Smooth muscle cell (in vitro differentiated cells): ENCODE data around the gene EPAS1. TPM values are rescaled to one million over a fixed set of nuclear protein-coding genes. Genes with fewer than 3 reads are reported as not detected.

Experiments used
- DNase-seq: peaks from one replicate; lab custom pipeline; 2025; ENCODE audit not compliant: unreplicated experiment; lab: John Stamatoyannopoulos, UW
- H2AFZ ChIP-seq: fragments of 200-600 bp; sonication (generic); 2 replicates; pipeline ENCODE4 v1.6.0; 2016; ENCODE audit warnings: antibody characterized with exemption, low read depth, mild to moderate bottlenecking
- H3F3A ChIP-seq: fragments of 200-600 bp; sonication (generic); 2 replicates; pipeline ENCODE4 v1.6.0; 2017; ENCODE audit warnings: antibody characterized with exemption, low read depth
- H3K27ac ChIP-seq: fragments of 200-600 bp; sonication (generic); 2 replicates; pipeline ENCODE4 v1.5.1; 2016; ENCODE audit warnings: low read depth, mild to moderate bottlenecking
- H3K27me3 ChIP-seq: fragments of 200-600 bp; sonication (generic); 2 replicates; pipeline ENCODE4 v1.6.1; 2016; ENCODE audit warnings: low read depth, mild to moderate bottlenecking
- H3K36me3 ChIP-seq: fragments of 200-600 bp; sonication (generic); 2 replicates; pipeline ENCODE4 v1.5.1; 2016; ENCODE audit warnings: low read depth
- H3K4me1 ChIP-seq: fragments of 200-600 bp; sonication (generic); 2 replicates; pipeline ENCODE4 v1.5.1; 2016; ENCODE audit warnings: low read depth
- H3K4me2 ChIP-seq: fragments of 200-600 bp; sonication (generic); 2 replicates; pipeline ENCODE4 v1.6.0; 2016; ENCODE audit warnings: mild to moderate bottlenecking
- H3K4me3 ChIP-seq: fragments of 200-600 bp; sonication (generic); 2 replicates; pipeline ENCODE4 v1.5.1; 2016; ENCODE audit warnings: mild to moderate bottlenecking
- H3K79me2 ChIP-seq: fragments of 200-600 bp; sonication (generic); 2 replicates; pipeline ENCODE4 v1.6.0; 2016; ENCODE audit warnings: low read depth, mild to moderate bottlenecking
- H3K9ac ChIP-seq: fragments of 200-600 bp; sonication (generic); 2 replicates; pipeline ENCODE4 v1.6.0; 2016; ENCODE audit warnings: low read depth
- H3K9me3 ChIP-seq: fragments of 200-600 bp; sonication (generic); replicated peaks from 2 replicates; pipeline ENCODE4 v1.5.1; 2016; ENCODE audit warnings: low read depth
- H4K20me1 ChIP-seq: fragments of 200-600 bp; sonication (generic); 2 replicates; pipeline ENCODE4 v1.6.0; 2016; ENCODE audit warnings: low read depth
- WGBS: methylation state at CpG from one replicate; pipeline ENCODE4 v1.1.7; 2016; ENCODE audit warnings: low lambda C conversion rate; 5-methylcytosine and 5-hydroxymethylcytosine counted together
- polyA plus RNA-seq: library from polyadenylated mRNA; unstranded; fragments of >200 nt; fragmentation: Nextera tagmentation; extraction: Ambion mirVana; gene quantifications from 2 replicates; pipeline ENCODE4 v1.2.1, GENCODE V29; 2016
- total RNA-seq: library from RNA; depleted of rRNA; stranded (reverse); fragments of >200 nt; gene quantifications from 2 replicates; pipeline ENCODE4 v1.2.3, GENCODE V29; 2014
- TF ChIP-seq, protein P1 (sequence below): fragments of 200-600 bp; sonication (generic); IDR thresholded peaks from 2 replicates; pipeline ENCODE4 v1.5.1; 2017; ENCODE audit warnings: borderline replicate concordance, mild to moderate bottlenecking, antibody characterized with exemption; ENCODE audit not compliant: insufficient read depth, poor library complexity, severe bottlenecking

EPAS1 gene
- total and polyA plus RNA-seq, 2 experiments from 2014 or later = 31.7 to 91.6 TPM

DNA sequence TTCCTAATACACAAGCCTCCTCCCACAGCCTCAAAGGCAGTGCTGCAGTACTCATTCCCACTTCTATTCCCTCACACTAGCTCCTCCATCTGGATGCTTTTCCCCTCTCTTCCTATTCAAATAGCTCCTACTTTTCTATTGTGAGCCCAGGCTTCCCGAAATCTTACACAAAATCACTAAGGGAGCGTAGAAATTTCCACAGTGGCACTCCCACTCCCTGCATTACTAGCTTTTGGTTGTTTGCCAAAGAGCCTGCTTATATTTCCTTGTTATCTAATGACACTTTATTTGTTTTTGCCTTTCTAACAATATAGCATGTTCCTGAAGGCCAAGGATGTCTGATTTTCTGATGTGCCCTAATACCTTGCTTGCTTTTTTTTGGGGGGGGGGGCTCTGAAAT lies 10.9 kb downstream of the EPAS1 start:
- no peak for DNase-seq
- Histone ChIP-seq H3K79me2 (peaks cover 100% of the 10 kb centered on the region), H3F3A (peaks cover 18% of the 10 kb centered on the region), H3K27me3 (no peaks in the 10 kb centered on the region), H3K4me1 (peaks cover 5% of the 10 kb centered on the region), H3K27ac (peak overlapping the region; percentile 88), H3K4me3 (no peak overlapping the region), H3K9ac (no peak overlapping the region), H3K9me3 (no peaks in the 10 kb centered on the region), H2AFZ (no peak overlapping the region), H3K4me2 (peak overlapping the region; percentile 32), H3K36me3 (no peaks in the 10 kb centered on the region), H4K20me1 (peaks cover 84% of the 10 kb centered on the region)
- TF ChIP-seq, protein P1, sequence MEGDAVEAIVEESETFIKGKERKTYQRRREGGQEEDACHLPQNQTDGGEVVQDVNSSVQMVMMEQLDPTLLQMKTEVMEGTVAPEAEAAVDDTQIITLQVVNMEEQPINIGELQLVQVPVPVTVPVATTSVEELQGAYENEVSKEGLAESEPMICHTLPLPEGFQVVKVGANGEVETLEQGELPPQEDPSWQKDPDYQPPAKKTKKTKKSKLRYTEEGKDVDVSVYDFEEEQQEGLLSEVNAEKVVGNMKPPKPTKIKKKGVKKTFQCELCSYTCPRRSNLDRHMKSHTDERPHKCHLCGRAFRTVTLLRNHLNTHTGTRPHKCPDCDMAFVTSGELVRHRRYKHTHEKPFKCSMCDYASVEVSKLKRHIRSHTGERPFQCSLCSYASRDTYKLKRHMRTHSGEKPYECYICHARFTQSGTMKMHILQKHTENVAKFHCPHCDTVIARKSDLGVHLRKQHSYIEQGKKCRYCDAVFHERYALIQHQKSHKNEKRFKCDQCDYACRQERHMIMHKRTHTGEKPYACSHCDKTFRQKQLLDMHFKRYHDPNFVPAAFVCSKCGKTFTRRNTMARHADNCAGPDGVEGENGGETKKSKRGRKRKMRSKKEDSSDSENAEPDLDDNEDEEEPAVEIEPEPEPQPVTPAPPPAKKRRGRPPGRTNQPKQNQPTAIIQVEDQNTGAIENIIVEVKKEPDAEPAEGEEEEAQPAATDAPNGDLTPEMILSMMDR = no peak
- 70% methylated on average over 2 of the region's 2 CpGs for WGBS

DNA sequence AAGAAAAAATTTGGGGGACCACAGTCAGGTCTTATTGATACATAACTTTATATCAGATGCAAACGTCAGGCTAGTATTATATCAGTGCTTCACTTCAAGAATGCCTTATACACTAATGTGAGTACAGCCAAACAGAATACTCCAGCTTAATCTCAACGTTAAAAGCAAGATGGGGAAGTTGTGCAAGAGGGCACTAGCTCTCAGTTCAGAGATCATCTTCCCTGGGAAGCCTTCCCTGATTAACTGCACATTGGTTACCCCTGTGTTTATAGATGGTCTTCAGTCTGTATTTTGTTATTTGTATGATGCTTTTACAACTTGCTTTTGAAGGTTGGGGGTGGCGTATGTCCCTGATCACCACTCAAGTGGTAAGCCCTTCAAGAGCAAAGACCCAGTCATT lies 11.4 kb downstream of the EPAS1 start:
- Histone ChIP-seq H3K36me3 (no peaks in the 10 kb centered on the region), H3K9ac (no peak overlapping the region), H3K27ac (peak overlapping the region; percentile 88), H4K20me1 (peaks cover 79% of the 10 kb centered on the region), H3K4me2 (peak overlapping the region; percentile 32), H3K79me2 (peaks cover 100% of the 10 kb centered on the region), H3K27me3 (no peaks in the 10 kb centered on the region), H3K9me3 (no peaks in the 10 kb centered on the region), H3K4me3 (no peak overlapping the region), H3F3A (peaks cover 18% of the 10 kb centered on the region), H2AFZ (no peak overlapping the region), H3K4me1 (peaks cover 5% of the 10 kb centered on the region)
- WGBS = 64% methylated on average over 3 of the region's 3 CpGs
- DNase-seq = no peak
- TF ChIP-seq, protein P1 = no peak

DNA sequence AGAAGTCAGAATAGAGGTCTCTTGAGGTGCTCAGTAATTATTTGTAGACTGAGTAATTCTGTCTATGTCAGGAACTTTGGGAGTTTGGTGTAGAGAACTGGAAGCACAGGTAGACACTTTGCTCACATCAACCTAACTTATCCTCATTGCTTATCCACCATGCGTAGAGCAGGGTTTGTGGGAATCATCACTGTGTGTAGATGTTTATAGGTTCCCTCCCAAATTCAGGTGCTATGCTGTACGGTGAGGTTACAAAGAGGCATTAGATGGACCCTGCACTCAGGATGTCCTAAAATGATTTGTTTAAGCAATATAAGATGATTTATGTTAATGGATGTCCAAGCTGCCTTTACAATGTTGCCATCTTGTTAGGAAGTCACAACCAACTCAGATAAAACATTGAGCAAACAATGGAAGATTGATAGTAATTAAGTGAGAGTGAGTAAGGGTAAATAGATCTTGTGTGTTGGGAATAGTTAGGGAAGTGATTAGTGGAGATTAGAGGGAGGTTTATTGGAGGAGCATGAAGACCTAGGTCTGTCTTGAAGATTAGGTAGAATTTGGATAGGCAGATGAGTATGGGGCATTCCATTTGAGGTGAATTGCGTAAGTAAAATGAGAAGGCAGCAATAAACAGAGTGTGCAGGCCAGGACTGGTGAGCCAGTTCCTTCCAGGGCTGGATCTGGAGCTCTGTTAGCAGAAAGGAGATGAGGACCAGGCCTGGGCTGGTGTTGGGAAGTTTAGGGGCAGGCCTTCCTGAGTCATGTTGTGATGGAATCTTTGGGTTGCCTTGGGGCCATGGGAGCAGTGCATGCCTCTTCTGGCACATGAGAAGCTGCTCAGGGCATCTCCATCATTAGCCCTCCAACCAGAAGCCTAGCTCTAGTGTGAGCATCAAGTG lies 12.1 kb downstream of the EPAS1 start:
- no peaks in the 10 kb centered on the region for H3K9me3 ChIP-seq
- peaks cover 100% of the 10 kb centered on the region for H3K79me2 ChIP-seq
- no peaks in the 10 kb centered on the region for H3K27me3 ChIP-seq
- peaks cover 19% of the 10 kb centered on the region for H3F3A ChIP-seq
- no peak overlapping the region for H3K4me3 ChIP-seq
- DNase-seq = no peak
- peaks cover 74% of the 10 kb centered on the region for H4K20me1 ChIP-seq
- H3K4me2 ChIP-seq = peak overlapping the region; percentile 40
- no peak overlapping the region for H2AFZ ChIP-seq
- H3K27ac ChIP-seq = peak overlapping the region; percentile 88
- TF ChIP-seq, protein P1 = no peak
- no peak overlapping the region for H3K9ac ChIP-seq
- WGBS = 79% methylated on average over 3 of the region's 3 CpGs
- H3K36me3 ChIP-seq = no peaks in the 10 kb centered on the region
- peaks cover 5% of the 10 kb centered on the region for H3K4me1 ChIP-seq
